ENCODE data around the gene COPS2.

Gene COPS2

GRCh38 chr15:49110158-49110944, 45.0 kb downstream of the COPS2 start:
- Mint-ChIP-seq H3K27ac (no peak overlapping the region), H3K4me1 (no peaks in the 10 kb centered on the region), H3K9me3 (peaks cover 14% of the 10 kb centered on the region), H3K4me3 (no peak overlapping the region), H3K36me3 (peaks cover 48% of the 10 kb centered on the region), H3K27me3 (no peaks in the 10 kb centered on the region)
- ATAC-seq (ENCODE audit: low read depth) (no peak), DNase-seq (ENCODE audit: low spot score in 2 of 2) (no peak)

DNA sequence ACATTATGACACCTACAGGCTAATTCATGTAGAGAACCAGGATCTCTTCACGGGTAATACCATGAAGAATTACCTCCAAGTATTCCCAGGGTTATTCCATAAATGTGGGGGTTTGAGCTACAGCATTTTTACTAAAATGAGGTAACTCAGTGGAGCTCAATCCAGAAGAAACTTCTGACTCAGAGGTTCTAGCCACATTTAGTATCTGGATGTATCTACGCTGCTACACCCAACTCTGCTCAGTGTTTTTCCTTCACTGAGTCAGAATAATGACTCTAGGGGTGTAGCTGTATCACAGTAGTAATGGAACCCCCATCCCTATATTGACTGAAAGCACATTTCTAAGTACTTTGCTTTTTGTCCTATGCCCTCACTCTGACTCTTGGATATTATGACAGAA, 52.4 kb downstream of the COPS2 start:
- Mint-ChIP-seq H3K27ac (no peak overlapping the region), H3K27me3 (no peaks in the 10 kb centered on the region), H3K36me3 (peaks cover 11% of the 10 kb centered on the region), H3K4me3 (no peak overlapping the region), H3K9me3 (no peaks in the 10 kb centered on the region), H3K4me1 (no peaks in the 10 kb centered on the region)
- no peak for ATAC-seq (ENCODE audit: low read depth)
- no peak for DNase-seq (ENCODE audit: low spot score in 2 of 2)

GRCh38 chr15:49101536-49101935, 53.9 kb downstream of the COPS2 start:
- Mint-ChIP-seq H3K4me3 (no peak overlapping the region), H3K27ac (no peak overlapping the region), H3K9me3 (no peaks in the 10 kb centered on the region), H3K27me3 (no peaks in the 10 kb centered on the region), H3K36me3 (peaks cover 11% of the 10 kb centered on the region), H3K4me1 (no peaks in the 10 kb centered on the region)
- ATAC-seq (ENCODE audit: low read depth) = no peak
- DNase-seq (ENCODE audit: low spot score in 2 of 2) = no peak

- H3K4me3 Mint-ChIP-seq = no peak overlapping the region
- no peak for ATAC-seq (ENCODE audit: low read depth)
- no peaks in the 10 kb centered on the region for H3K27me3 Mint-ChIP-seq
- peaks cover 2% of the 10 kb centered on the region for H3K36me3 Mint-ChIP-seq
- no peaks in the 10 kb centered on the region for H3K9me3 Mint-ChIP-seq
- no peak overlapping the region for H3K27ac Mint-ChIP-seq
- no peak for DNase-seq (ENCODE audit: low spot score in 2 of 2)
- H3K4me1 Mint-ChIP-seq = no peaks in the 10 kb centered on the region
These were observed 59.2 kb downstream of the COPS2 start for GRCh38 chr15:49096090-49096750.

- no peak for DNase-seq (ENCODE audit: low spot score in 2 of 2)
- H3K4me1 Mint-ChIP-seq = no peaks in the 10 kb centered on the region
- no peak overlapping the region for H3K4me3 Mint-ChIP-seq
- H3K27ac Mint-ChIP-seq = no peak overlapping the region
- no peaks in the 10 kb centered on the region for H3K27me3 Mint-ChIP-seq
- no peak for ATAC-seq (ENCODE audit: low read depth)
- H3K9me3 Mint-ChIP-seq = no peaks in the 10 kb centered on the region
- peaks cover 2% of the 10 kb centered on the region for H3K36me3 Mint-ChIP-seq
These were observed 60.5 kb downstream of the COPS2 start for GRCh38 chr15:49094923-49095322.

DNA sequence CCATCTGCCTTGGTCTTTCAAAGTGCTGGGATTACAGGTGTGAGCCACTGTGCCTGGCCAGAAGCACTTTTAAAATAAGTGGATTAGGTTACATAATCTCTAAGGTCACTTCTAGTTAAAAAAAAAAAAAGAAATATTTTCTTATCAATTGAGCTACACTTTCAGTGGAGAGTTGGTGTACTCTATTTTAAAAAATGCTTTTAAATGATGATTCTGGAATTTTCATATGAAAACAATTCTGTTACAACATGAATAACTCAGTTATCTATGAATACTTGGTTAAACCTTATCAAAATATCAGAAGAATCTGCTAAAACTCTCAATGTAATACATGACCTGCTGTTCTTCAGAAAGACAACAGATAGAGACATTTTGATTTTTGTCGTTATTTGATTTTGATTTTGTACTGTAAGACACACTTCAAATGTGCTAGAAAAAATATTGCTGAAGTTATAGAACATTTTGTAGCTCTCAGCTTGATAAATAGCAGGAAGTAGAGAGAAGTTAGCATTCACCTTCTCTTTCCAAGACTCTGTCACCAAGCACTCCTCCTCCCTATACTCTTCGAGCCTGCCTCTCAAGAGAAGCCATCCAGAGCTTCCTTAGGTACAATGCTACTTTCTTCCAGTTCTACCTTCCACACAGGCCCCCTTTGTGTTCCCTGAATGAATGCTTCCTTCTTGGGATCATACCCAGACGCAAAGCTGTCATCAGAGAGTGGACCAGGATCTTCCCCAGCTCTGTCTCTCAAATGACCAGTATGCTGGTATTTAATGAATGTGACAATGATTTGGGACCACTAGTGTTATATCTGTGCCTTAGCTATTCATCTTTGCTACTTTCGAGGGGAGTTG, 61.9 kb downstream of the COPS2 start:
- Mint-ChIP-seq H3K27me3 (no peaks in the 10 kb centered on the region), H3K27ac (no peak overlapping the region), H3K4me1 (no peaks in the 10 kb centered on the region), H3K9me3 (no peaks in the 10 kb centered on the region), H3K36me3 (peaks cover 2% of the 10 kb centered on the region), H3K4me3 (no peak overlapping the region)
- no peak for ATAC-seq (ENCODE audit: low read depth)
- DNase-seq (ENCODE audit: low spot score in 2 of 2) = no peak

DNA sequence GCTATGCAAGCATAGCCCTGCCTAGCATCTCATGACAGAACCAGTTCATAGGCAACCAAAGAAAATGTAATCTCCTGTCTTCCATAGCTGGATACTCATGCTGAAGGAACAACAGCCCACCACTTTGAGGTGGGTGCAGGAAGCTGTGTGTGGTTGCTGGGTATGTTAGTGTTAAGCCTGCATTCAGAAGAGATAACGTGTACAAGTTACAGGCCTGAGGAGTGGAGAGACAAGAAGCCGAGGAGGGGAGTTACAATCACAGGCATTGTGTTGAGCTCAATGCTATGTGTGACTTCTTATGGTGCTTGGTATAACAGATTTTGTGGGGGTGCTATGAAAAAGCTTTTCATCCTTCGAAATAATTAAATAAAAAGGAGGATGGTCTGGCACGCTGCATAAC, 66.4 kb downstream of the COPS2 start:
- Mint-ChIP-seq H3K4me1 (no peaks in the 10 kb centered on the region), H3K36me3 (no peaks in the 10 kb centered on the region), H3K4me3 (no peak overlapping the region), H3K27me3 (no peaks in the 10 kb centered on the region), H3K27ac (no peak overlapping the region), H3K9me3 (no peaks in the 10 kb centered on the region)
- ATAC-seq (ENCODE audit: low read depth) (no peak), DNase-seq (ENCODE audit: low spot score in 2 of 2) (no peak)

GRCh38 chr15:49085696-49086459, 69.5 kb downstream of the COPS2 start:
- H3K27me3 Mint-ChIP-seq = no peaks in the 10 kb centered on the region
- H3K4me3 Mint-ChIP-seq = no peak overlapping the region
- no peaks in the 10 kb centered on the region for H3K9me3 Mint-ChIP-seq
- DNase-seq (ENCODE audit: low spot score in 2 of 2) (no peak), ATAC-seq (ENCODE audit: low read depth) (no peak)
- H3K4me1 Mint-ChIP-seq = no peaks in the 10 kb centered on the region
- H3K36me3 Mint-ChIP-seq = no peaks in the 10 kb centered on the region
- H3K27ac Mint-ChIP-seq = no peak overlapping the region

DNA sequence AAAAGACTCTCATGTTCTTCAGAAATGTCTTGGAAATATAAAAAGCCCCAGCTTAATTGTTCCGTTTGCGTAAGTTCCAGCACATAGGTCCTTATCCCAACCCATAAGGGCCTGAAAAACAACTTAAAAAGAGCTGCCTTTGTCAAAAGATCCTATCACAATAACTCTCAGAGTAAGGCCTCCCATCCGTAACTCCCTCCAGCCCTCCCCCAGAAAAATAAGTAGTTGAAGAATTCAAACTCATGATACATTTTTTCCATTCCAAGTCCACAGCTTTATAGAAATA, 71.2 kb downstream of the COPS2 start:
- H3K4me3 Mint-ChIP-seq = no peak overlapping the region
- no peaks in the 10 kb centered on the region for H3K4me1 Mint-ChIP-seq
- H3K27ac Mint-ChIP-seq = no peak overlapping the region
- H3K9me3 Mint-ChIP-seq = no peaks in the 10 kb centered on the region
- no peak for ATAC-seq (ENCODE audit: low read depth)
- DNase-seq (ENCODE audit: low spot score in 2 of 2) = no peak
- no peaks in the 10 kb centered on the region for H3K36me3 Mint-ChIP-seq
- H3K27me3 Mint-ChIP-seq = peaks cover 3% of the 10 kb centered on the region

GRCh38 chr15:49083401-49084284, 71.8 kb downstream of the COPS2 start:
- Mint-ChIP-seq H3K4me1 (no peaks in the 10 kb centered on the region), H3K36me3 (no peaks in the 10 kb centered on the region), H3K27ac (no peak overlapping the region), H3K27me3 (peaks cover 3% of the 10 kb centered on the region), H3K9me3 (no peaks in the 10 kb centered on the region), H3K4me3 (no peak overlapping the region)
- no peak for ATAC-seq (ENCODE audit: low read depth)
- DNase-seq (ENCODE audit: low spot score in 2 of 2) = no peak

- Mint-ChIP-seq H3K4me1 (no peaks in the 10 kb centered on the region), H3K27me3 (peaks cover 4% of the 10 kb centered on the region), H3K9me3 (no peaks in the 10 kb centered on the region), H3K36me3 (no peaks in the 10 kb centered on the region), H3K27ac (no peak overlapping the region), H3K4me3 (no peak overlapping the region)
- DNase-seq (ENCODE audit: low spot score in 2 of 2) (no peak), ATAC-seq (ENCODE audit: low read depth) (no peak)
These were observed 72.4 kb downstream of the COPS2 start for GRCh38 chr15:49082960-49083359.

- no peak overlapping the region for H3K27ac Mint-ChIP-seq
- H3K4me1 Mint-ChIP-seq = no peaks in the 10 kb centered on the region
- ATAC-seq (ENCODE audit: low read depth) (no peak), DNase-seq (ENCODE audit: low spot score in 2 of 2) (no peak)
- H3K4me3 Mint-ChIP-seq = no peak overlapping the region
- peaks cover 4% of the 10 kb centered on the region for H3K27me3 Mint-ChIP-seq
- no peaks in the 10 kb centered on the region for H3K9me3 Mint-ChIP-seq
- H3K36me3 Mint-ChIP-seq = no peaks in the 10 kb centered on the region
These were observed 75.9 kb downstream of the COPS2 start for GRCh38 chr15:49079340-49080039.

DNA sequence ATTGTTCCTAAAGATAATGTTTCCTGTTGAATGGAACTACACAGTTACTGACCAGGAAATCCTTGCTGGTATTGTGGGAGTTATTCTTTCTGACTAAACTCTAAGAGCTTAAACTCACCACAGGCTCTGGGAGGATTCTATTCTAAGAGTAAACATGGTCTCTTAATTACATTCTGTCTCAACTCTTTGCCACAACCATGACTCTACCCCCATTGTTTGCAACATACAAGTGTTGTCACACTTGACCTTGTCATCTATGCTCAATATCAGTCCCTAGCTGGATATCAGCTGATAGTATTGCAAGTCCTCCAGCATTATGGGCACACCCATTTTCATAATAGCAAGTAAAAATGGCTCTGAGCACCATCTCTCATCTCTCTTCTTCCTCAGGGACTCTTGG, 79.5 kb downstream of the COPS2 start:
- H3K36me3 Mint-ChIP-seq = no peaks in the 10 kb centered on the region
- DNase-seq (ENCODE audit: low spot score in 2 of 2) (no peak), ATAC-seq (ENCODE audit: low read depth) (no peak)
- no peaks in the 10 kb centered on the region for H3K4me1 Mint-ChIP-seq
- H3K27me3 Mint-ChIP-seq = peaks cover 9% of the 10 kb centered on the region
- H3K4me3 Mint-ChIP-seq = no peak overlapping the region
- no peaks in the 10 kb centered on the region for H3K9me3 Mint-ChIP-seq
- H3K27ac Mint-ChIP-seq = no peak overlapping the region
